B cell (primary cell): ENCODE results near the gene SDK1. TPM values are rescaled to one million over a fixed set of nuclear protein-coding genes. Genes with fewer than 3 reads are reported as not detected.

Experiments
- ATAC-seq: fragments of 200-7000 bp; cut with Tn5 transposase; one replicate; pipeline ENCODE4 v1.10.0; 2021; ENCODE audit warnings: low read depth, mild to moderate bottlenecking, moderate number of reproducible peaks, moderate library complexity
- CTCF ChIA-PET: fragments of 350-600 bp; sonication (Branson Sonifier 250); formaldehyde crosslinking; loops from one replicate; lab custom pipeline; 2021; ENCODE audit warnings: antibody characterized with exemption, inconsistent platforms; lab: Charles Lee
- POLR2A ChIA-PET: fragments of 350-600 bp; sonication (Branson Sonifier 250); formaldehyde crosslinking; loops from one replicate; lab custom pipeline; 2021; ENCODE audit warnings: antibody characterized with exemption; lab: Charles Lee
- DNase-seq: peaks from one replicate; pipeline ENCODE4 v3.0.0; 2013
- H2AFZ ChIP-seq: 2 replicates; pipeline ENCODE4 v1.6.1; 2012; ENCODE audit warnings: mild to moderate bottlenecking, low read depth, low read length; ENCODE audit not compliant: insufficient read depth, poor library complexity, severe bottlenecking
- H3K27ac ChIP-seq, 2 donors: 1 replicate in 1 of 2; 2 replicates in 1 of 2; pipeline ENCODE4 v1.5.1; 2012 to 2013; ENCODE audit warnings: low read length in 2 of 2, mild to moderate bottlenecking in 2 of 2, moderate library complexity in 1 of 2
- H3K27me3 ChIP-seq, 4 experiments: fragments of 200-600 bp in 1 of 4; sonication (generic) in 1 of 4; replicated peaks in 1 of 4; 1 replicate in 2 of 4; 2 replicates in 2 of 4; pipeline versions ENCODE4 v1.6.1 to v1.7.0; 2013 to 2016; ENCODE audit warnings: low read length in 3 of 4, mild to moderate bottlenecking in 2 of 4, mixed read lengths in 1 of 4, moderate library complexity in 1 of 4; ENCODE audit not compliant: insufficient read depth in 4 of 4, control insufficient read depth in 3 of 4; ENCODE audit errors: control extremely low read depth in 1 of 4
- H3K36me3 ChIP-seq, 2 experiments: replicated peaks in 1 of 2; 1 replicate in 1 of 2; 2 replicates in 1 of 2; pipeline versions ENCODE4 v1.6.1 to v1.7.1; 2013; ENCODE audit warnings: low read length in 1 of 2; ENCODE audit not compliant: insufficient read depth in 2 of 2, control insufficient read depth in 1 of 2; ENCODE audit errors: control extremely low read depth in 1 of 2, extremely low read depth in 1 of 2
- H3K4me1 ChIP-seq, 2 donors: fragments of 200-600 bp in 1 of 2; sonication (generic) in 1 of 2; 1 replicate in 1 of 2; 2 replicates in 1 of 2; pipeline versions ENCODE4 v1.5.1 to v1.6.1; 2013 to 2017; ENCODE audit warnings: low read length in 2 of 2; ENCODE audit not compliant: control insufficient read depth in 2 of 2, insufficient read depth in 2 of 2
- H3K4me2 ChIP-seq: replicated peaks from 2 replicates; pipeline ENCODE3; 2012; ENCODE audit warnings: mild to moderate bottlenecking, low read depth, low read length; ENCODE audit not compliant: poor library complexity, severe bottlenecking
- H3K4me3 ChIP-seq, 5 experiments: fragments of 200-600 bp in 1 of 5; sonication (generic) in 1 of 5; 1 replicate in 3 of 5; 2 replicates in 2 of 5; pipeline versions ENCODE4 v1.5.1 to v1.7.0; 2011 to 2016; ENCODE audit warnings: low read length in 4 of 5, mild to moderate bottlenecking in 4 of 5, low read depth in 2 of 5, control low read depth in 1 of 5, moderate library complexity in 1 of 5; ENCODE audit not compliant: insufficient read depth in 1 of 5; ENCODE audit errors: control extremely low read depth in 1 of 5, extremely low read depth in 1 of 5
- H3K79me2 ChIP-seq: fragments of 200-600 bp; sonication (generic); one replicate; pipeline ENCODE4 v1.6.0; 2016; ENCODE audit warnings: low read length; ENCODE audit not compliant: control insufficient read depth, insufficient read depth
- H3K9ac ChIP-seq: fragments of 200-600 bp; sonication (generic); 2 replicates; pipeline ENCODE4 v1.6.1; 2017; ENCODE audit warnings: mild to moderate bottlenecking, low read length, moderate library complexity
- H3K9me3 ChIP-seq, 3 donors: one replicate each; pipeline versions ENCODE4 v1.6.1 to v1.7.1; 2013; ENCODE audit warnings: low read length in 2 of 3; ENCODE audit not compliant: control insufficient read depth in 2 of 3, insufficient read depth in 1 of 3; ENCODE audit errors: control extremely low read depth in 1 of 3
- H4K20me1 ChIP-seq: 2 replicates; pipeline ENCODE4 v1.6.0; 2012; ENCODE audit warnings: mild to moderate bottlenecking, low read length; ENCODE audit not compliant: insufficient read depth, control insufficient read depth, poor library complexity, severe bottlenecking
- H3K27ac Mint-ChIP-seq: one replicate; pipeline ENCODE4 v1.8.0; 2021; ENCODE audit warnings: mixed read lengths
- H3K27me3 Mint-ChIP-seq: one replicate; pipeline ENCODE4 v1.8.0; 2021; ENCODE audit warnings: mixed read lengths
- H3K4me1 Mint-ChIP-seq: one replicate; pipeline ENCODE4 v1.8.0; 2021; ENCODE audit warnings: mixed read lengths
- H3K4me3 Mint-ChIP-seq: one replicate; pipeline ENCODE4 v1.8.0; 2021; ENCODE audit warnings: mixed read lengths
- H3K9me3 Mint-ChIP-seq: one replicate; pipeline ENCODE4 v1.8.0; 2022; ENCODE audit warnings: mixed read lengths; ENCODE audit not compliant: insufficient read depth
- EZH2 ChIP-seq: IDR thresholded peaks from 2 replicates; pipeline ENCODE4 v1.6.1; 2012; ENCODE audit warnings: borderline replicate concordance, low read depth, mild to moderate bottlenecking, moderate library complexity, low read length; ENCODE audit not compliant: insufficient read depth, poor library complexity, severe bottlenecking
- WGBS: methylation state at CpG from one replicate; pipeline ENCODE4 v1.1.5; 2013; ENCODE audit warnings: missing lambda C conversion rate; ENCODE audit not compliant: insufficient coverage; 5-methylcytosine and 5-hydroxymethylcytosine counted together
- intact Hi-C: fragments of 100-400 bp; cut with micrococcal nuclease; formaldehyde crosslinking; loops from one replicate; pipeline ENCODE4 v1.10.0; 2022
- polyA plus RNA-seq: library from polyadenylated mRNA; depleted of rRNA; stranded (reverse); fragments of >200 nt; gene quantifications from 2 replicates; pipeline ENCODE4 v1.2.3, GENCODE V29; 2012
- total RNA-seq, 2 donors: library from RNA; stranded (reverse); fragments of 120-200 nt in 1 of 2; gene quantifications; 1 replicate in 1 of 2; 2 replicates in 1 of 2; pipeline versions ENCODE4 v1.2.3 to v1.2.4, GENCODE V29; 2013 to 2022
- TF ChIP-seq, protein P1 (sequence below): fragments of 200-600 bp; IDR thresholded peaks from one replicate; pipeline ENCODE4 v1.8.0; 2022; ENCODE audit warnings: antibody characterized with exemption, mild to moderate bottlenecking

Gene SDK1
- total and polyA plus RNA-seq, 2 donors (not counting 1 experiment from before 2014, with no cell fraction given) = 0.73 to 2.0 TPM

DNA sequence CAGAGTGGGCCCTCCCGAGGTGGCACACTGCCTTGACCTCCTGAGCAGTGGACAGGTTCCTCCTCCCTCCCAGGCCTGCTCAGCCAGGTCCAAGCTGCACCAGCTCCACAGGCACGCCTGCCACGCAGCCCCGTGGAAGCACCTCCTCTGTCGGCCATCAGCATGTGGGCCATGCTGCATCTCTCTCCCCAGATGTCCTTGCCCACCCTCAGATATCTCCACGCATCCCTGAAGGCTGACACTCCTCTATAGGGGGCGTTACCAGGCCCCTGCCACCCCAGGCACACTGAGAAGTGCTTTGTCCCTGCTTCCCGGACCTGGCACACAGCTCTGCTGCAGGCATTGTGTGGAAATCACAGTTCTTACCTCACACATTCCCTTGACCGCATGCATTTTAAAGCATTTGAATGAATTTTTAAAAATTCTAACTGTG lies 598.5 kb downstream of the SDK1 start:
- DNase-seq (no peak), ATAC-seq (no peak)
- H3K79me2 ChIP-seq = no peaks in the 10 kb centered on the region
- peaks cover 0 to 6% (median 0%) of the 10 kb centered on the region in 4 experiments for H3K27me3 ChIP-seq
- Mint-ChIP-seq H3K9me3 (no peaks in the 10 kb centered on the region), H3K4me3 (no peak overlapping the region), H3K27me3 (peaks cover 11% of the 10 kb centered on the region), H3K27ac (no peak overlapping the region), H3K4me1 (no peaks in the 10 kb centered on the region)
- intact Hi-C loops = loop anchor here (5.0 kb wide), 1 partner anchor 58 kb away; no protein-coding TSS in a partner anchor
- H3K4me2 ChIP-seq = no peak overlapping the region
- 88% methylated on average over 8 of the region's 9 CpGs for WGBS
- H2AFZ ChIP-seq = no peak overlapping the region
- no peaks in the 10 kb centered on the region for H3K36me3 ChIP-seq
- no peak overlapping the region for H3K27ac ChIP-seq
- ChIA-PET CTCF (interaction anchor here (5.0 kb wide), 1 partner anchor 1034 kb away, joined by 26 read pairs; no protein-coding TSS in a partner anchor), POLR2A (no interaction called here)
- no peaks in the 10 kb centered on the region for H3K4me1 ChIP-seq
- no peaks in the 10 kb centered on the region for H3K9me3 ChIP-seq
- no peak for TF ChIP-seq EZH2
- TF ChIP-seq, protein P1, sequence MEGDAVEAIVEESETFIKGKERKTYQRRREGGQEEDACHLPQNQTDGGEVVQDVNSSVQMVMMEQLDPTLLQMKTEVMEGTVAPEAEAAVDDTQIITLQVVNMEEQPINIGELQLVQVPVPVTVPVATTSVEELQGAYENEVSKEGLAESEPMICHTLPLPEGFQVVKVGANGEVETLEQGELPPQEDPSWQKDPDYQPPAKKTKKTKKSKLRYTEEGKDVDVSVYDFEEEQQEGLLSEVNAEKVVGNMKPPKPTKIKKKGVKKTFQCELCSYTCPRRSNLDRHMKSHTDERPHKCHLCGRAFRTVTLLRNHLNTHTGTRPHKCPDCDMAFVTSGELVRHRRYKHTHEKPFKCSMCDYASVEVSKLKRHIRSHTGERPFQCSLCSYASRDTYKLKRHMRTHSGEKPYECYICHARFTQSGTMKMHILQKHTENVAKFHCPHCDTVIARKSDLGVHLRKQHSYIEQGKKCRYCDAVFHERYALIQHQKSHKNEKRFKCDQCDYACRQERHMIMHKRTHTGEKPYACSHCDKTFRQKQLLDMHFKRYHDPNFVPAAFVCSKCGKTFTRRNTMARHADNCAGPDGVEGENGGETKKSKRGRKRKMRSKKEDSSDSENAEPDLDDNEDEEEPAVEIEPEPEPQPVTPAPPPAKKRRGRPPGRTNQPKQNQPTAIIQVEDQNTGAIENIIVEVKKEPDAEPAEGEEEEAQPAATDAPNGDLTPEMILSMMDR = no peak
- H3K9ac ChIP-seq = no peak overlapping the region
- H3K4me3 ChIP-seq = no peak overlapping the region
- H4K20me1 ChIP-seq = no peaks in the 10 kb centered on the region

DNA sequence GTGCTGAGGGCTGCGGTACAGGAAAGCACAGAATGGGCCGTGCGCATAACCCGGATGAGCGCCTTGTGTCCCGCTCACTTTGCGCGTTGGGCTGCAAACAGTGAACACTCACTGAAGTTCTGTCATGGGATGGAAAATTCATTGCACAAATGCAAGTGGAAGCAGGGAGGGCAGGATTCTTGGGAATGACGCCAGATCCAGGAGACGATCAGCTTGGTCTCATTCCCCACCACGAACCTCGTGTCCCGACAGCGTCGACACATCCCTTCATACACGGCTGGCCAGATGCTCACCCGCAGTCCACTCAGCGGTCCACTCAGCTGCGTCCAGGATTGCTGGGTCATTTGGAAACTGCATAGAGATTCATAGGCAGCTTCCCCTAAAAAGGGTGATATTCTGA lies 607.1 kb downstream of the SDK1 start:
- H3K27me3 ChIP-seq = peaks cover 0 to 6% (median 0%) of the 10 kb centered on the region in 4 experiments
- Mint-ChIP-seq H3K27me3 (peaks cover 23% of the 10 kb centered on the region), H3K9me3 (no peaks in the 10 kb centered on the region), H3K4me1 (no peaks in the 10 kb centered on the region), H3K4me3 (no peak overlapping the region), H3K27ac (no peak overlapping the region)
- no peak overlapping the region for H3K27ac ChIP-seq
- H3K4me3 ChIP-seq = no peak overlapping the region
- CTCF ChIA-PET = interaction anchor here (0.5 kb wide), 1 partner anchor 14 kb away, joined by 4 read pairs; no protein-coding TSS in a partner anchor
- no peak overlapping the region for H3K9ac ChIP-seq
- WGBS = 97% methylated on average over 19 of the region's 19 CpGs
- no peaks in the 10 kb centered on the region for H3K79me2 ChIP-seq
- POLR2A ChIA-PET = no interaction called here
- intact Hi-C loops = no loop called here
- peaks cover 0 to 6% (median 0%) of the 10 kb centered on the region in 3 donors for H3K9me3 ChIP-seq
- H3K36me3 ChIP-seq = no peaks in the 10 kb centered on the region
- no peaks in the 10 kb centered on the region for H3K4me1 ChIP-seq
- no peak overlapping the region for H3K4me2 ChIP-seq
- TF ChIP-seq, protein P1 = no peak
- TF ChIP-seq EZH2 = no peak
- no peak for DNase-seq
- no peaks in the 10 kb centered on the region for H4K20me1 ChIP-seq
- ATAC-seq = no peak
- no peak overlapping the region for H2AFZ ChIP-seq
